AG10803 (cell line): ENCODE results near the gene PTPRM.
A peak's percentile ranks its signal among the peaks of the same experiment; 100 is the strongest.

ENCODE experiments used
- DNase-seq: peaks from one replicate; pipeline ENCODE4 v3.0.0; 2010; ENCODE audit warnings: low read depth
- H3K4me3 ChIP-seq: 2 replicates; pipeline ENCODE4 v1.5.1; 2011; ENCODE audit warnings: mild to moderate bottlenecking, low read length, control low read depth
- TF ChIP-seq, protein P1 (sequence below): conservative IDR thresholded peaks from 2 replicates; pipeline ENCODE4 v1.5.1; 2011; ENCODE audit warnings: mild to moderate bottlenecking, low read length, control low read depth, inconsistent platforms

PTPRM gene

DNA sequence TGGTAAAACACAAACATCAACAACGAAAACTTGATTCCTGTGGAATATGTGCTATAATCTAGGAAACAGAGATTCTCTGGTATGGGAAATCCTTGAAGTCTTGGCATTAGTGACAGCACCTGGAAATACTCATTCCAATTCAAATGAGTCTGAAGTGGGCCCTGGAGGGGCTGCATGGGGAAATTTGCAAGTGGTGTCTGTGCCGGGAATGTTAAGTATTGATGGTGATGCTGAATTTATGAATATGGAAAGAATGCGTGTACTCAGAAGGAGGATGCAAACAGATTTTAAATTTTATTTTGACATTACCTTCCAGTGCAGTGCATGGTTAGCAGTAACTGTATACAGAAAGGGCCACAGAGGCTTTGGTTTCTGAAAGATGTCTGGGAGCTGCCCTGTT, 37.2 kb downstream of the PTPRM start:
- TF ChIP-seq, protein P1, sequence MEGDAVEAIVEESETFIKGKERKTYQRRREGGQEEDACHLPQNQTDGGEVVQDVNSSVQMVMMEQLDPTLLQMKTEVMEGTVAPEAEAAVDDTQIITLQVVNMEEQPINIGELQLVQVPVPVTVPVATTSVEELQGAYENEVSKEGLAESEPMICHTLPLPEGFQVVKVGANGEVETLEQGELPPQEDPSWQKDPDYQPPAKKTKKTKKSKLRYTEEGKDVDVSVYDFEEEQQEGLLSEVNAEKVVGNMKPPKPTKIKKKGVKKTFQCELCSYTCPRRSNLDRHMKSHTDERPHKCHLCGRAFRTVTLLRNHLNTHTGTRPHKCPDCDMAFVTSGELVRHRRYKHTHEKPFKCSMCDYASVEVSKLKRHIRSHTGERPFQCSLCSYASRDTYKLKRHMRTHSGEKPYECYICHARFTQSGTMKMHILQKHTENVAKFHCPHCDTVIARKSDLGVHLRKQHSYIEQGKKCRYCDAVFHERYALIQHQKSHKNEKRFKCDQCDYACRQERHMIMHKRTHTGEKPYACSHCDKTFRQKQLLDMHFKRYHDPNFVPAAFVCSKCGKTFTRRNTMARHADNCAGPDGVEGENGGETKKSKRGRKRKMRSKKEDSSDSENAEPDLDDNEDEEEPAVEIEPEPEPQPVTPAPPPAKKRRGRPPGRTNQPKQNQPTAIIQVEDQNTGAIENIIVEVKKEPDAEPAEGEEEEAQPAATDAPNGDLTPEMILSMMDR = no peak
- DNase-seq = no peak
- no peak overlapping the region for H3K4me3 ChIP-seq

DNA sequence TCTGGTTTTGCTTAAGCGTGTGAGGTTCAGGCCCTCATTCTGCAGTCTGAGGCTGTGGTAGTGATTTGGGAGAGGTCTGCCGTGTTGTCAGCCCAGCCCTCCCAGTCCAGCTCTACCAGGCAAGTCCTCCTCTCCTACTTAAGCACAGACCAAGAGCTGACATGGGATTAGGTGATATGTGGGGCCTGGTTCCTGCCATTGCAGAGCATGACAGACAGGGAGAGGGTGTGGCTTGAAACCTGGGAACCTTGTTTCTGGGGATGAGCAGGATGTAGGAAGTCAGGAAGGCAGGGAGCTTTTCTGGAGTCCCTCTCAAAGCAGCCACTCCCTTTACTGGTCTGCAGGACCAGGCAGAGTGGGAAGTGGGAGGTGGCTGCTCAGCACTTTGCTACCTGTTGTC, 38.6 kb downstream of the PTPRM start:
- DNase-seq = no peak
- TF ChIP-seq, protein P1 = no peak
- no peak overlapping the region for H3K4me3 ChIP-seq

DNA sequence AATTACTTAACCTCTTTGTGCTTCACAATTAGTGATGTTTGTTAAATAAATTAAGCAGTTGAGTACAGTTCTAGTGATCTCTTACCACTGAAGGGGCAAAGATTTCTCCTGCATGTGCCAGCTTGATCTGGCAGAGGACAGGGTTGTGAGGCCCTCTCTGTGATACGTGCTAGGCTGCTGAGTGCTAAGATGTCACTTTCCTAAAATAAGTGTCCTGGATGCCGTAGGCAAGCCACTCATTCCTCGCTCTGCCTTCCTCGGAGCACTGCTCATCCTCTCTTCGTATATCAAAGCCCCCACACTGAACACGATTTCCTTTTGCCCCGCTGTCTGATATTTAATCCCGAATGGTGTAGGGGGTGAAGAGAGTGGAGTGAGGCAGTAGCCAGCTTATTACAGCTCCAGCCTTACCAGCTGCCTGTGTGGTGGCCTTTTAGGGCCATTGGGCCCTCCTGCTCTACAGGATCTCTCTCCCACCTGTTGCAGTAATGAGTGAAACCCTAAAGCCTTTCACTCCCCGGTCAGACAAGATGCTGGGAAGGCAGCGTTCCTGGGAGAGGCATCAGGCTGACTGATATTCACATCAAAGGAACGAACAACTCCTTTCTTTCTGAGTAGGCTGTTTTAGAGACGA, 40.5 kb downstream of the PTPRM start:
- no peak overlapping the region for H3K4me3 ChIP-seq
- no peak for DNase-seq
- TF ChIP-seq, protein P1 = no peak

DNA sequence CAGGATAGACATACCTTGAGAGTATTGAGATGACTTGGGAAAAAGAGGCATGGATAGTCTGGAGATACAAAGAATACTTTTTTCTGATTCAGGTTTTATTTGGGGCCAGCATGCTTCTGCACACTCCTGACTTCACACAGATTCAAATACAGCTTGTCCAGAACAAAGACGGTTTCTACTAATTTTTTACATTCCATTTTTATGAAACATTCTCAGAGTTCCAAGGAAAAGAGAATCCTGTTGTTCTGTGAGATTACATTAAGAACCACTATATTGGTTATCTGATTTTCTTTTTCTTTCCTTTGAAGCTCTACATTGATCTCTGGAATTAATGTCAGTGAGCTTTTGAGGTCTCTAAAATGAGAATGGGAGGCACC, 41.0 kb downstream of the PTPRM start:
- TF ChIP-seq, protein P1 = no peak

DNA sequence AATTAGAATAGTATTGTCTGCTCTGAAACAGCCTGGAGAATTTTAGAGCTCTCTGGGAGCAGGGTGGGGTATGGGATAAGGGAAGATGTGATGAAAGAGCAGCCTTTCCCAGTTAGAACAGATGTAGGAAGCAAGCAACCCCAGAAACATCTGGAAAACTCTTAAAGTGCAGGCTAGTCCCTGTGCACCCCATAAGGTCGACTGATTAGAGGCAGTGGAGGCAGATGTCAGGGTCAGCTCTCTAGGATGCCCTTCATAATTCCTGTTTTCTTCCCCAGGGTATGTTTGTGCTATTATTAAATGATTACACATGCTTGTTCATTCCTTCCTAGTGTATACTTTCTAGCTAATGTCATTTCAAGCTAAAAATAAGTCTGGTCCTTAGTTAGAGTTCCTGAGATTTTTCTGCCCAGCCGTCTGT, 41.7 kb downstream of the PTPRM start:
- DNase-seq = peak; percentile 83
- peak overlapping the region; percentile 13; the same call in 1 of the 2 replicates for H3K4me3 ChIP-seq
- TF ChIP-seq, protein P1 = no peak

More for the DNA sequence above, 41.0 kb downstream of the PTPRM start:
- peak; percentile 52 for DNase-seq
- H3K4me3 ChIP-seq = peak overlapping the region; percentile 13

DNA sequence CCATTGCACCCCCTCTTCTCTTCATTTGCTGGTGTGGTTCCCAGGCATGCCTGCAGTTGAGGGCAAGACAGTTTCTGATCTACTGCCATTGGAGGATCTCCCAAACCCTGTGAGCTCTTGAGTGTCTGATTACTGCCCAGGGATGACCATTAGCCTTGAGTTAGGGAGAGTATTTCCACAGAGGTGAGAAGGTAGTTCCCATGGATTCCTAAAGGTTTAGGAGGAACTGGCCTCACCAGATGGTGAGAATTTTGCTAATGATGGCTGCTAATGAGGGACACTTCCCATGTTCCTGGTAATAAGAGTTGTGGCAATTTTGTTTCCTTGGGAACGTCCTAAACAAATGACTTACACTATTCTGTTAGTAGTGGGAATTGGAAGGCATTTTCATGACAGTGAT, 42.5 kb downstream of the PTPRM start:
- TF ChIP-seq, protein P1 = no peak
- DNase-seq = peak; percentile 77
- H3K4me3 ChIP-seq = no peak overlapping the region

DNA sequence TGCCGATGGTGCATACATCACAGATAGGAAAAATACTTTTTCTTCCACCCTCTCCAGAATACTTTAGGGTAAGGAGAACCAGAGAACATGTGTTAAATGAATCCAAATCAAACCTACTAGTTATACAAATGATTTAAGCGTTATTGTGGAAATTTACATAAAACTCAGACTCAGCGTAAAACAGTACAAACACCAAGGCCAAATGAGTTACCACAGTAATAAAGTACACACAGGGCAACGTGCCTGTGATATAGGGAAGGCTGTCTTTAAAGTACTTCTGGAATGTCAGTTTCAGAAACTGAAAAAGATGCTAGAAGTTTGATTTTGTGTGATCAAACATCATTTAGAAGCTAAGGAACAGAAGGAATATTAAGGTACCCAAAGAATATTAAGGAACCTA, 46.9 kb downstream of the PTPRM start:
- H3K4me3 ChIP-seq = no peak overlapping the region
- DNase-seq = no peak
- TF ChIP-seq, protein P1 = no peak
